Vagina (tissue), 2 donors: ENCODE data around the gene EFHD1. TPM values are rescaled to one million over a fixed set of nuclear protein-coding genes. Genes with fewer than 3 reads are reported as not detected.
"Not testable (repeated sequence)": the region's sequence is repeated elsewhere in the genome, so short reads cannot be mapped to it uniquely, and the experiment has no call there.

Experiments used
- DNase-seq, 2 donors: peaks; one replicate each; pipeline ENCODE4 v3.0.0-alpha.2; 2017; ENCODE audit errors: extremely low spot score in 2 of 2
- H3K27ac ChIP-seq: fragments of 200-600 bp; sonication (generic); one replicate; pipeline ENCODE4 v1.5.1; 2019
- H3K27me3 ChIP-seq: fragments of 200-600 bp; sonication (generic); one replicate; pipeline ENCODE4 v1.5.1; 2019
- H3K36me3 ChIP-seq, 2 donors: fragments of 200-600 bp; sonication (generic); one replicate each; pipeline ENCODE4 v1.5.1; 2017 to 2019
- H3K4me1 ChIP-seq: fragments of 200-600 bp; sonication (generic); one replicate; pipeline ENCODE4 v1.5.1; 2019
- H3K4me3 ChIP-seq, 2 donors: fragments of 200-600 bp; sonication (generic); 1 replicate in 1 of 2; 2 replicates in 1 of 2; pipeline ENCODE4 v1.5.1; 2016 to 2019
- H3K9me3 ChIP-seq: fragments of 200-600 bp; sonication (generic); one replicate; pipeline ENCODE4 v1.5.1; 2019
- CTCF ChIP-seq, 3 experiments: fragments of 450-650 bp in 2 of 3; fragments of 200-600 bp in 1 of 3; sonication (generic) in 1 of 3; IDR thresholded peaks; one replicate each; pipeline ENCODE4 v1.5.1; 2017 to 2019; ENCODE audit warnings: antibody characterized with exemption in 3 of 3, mild to moderate bottlenecking in 2 of 3, moderate library complexity in 2 of 3
- POLR2A ChIP-seq, 2 donors: fragments of 450-650 bp; IDR thresholded peaks; one replicate each; pipeline ENCODE4 v1.6.1; 2017; ENCODE audit warnings: antibody characterized with exemption in 2 of 2, mild to moderate bottlenecking in 2 of 2, moderate library complexity in 2 of 2
- POLR2AphosphoS5 ChIP-seq, 2 donors: sonication (generic); formaldehyde crosslinking; IDR thresholded peaks; one replicate each; pipeline ENCODE4 v1.9.0; 2017; ENCODE audit warnings: antibody characterized with exemption in 2 of 2, mild to moderate bottlenecking in 2 of 2, low read depth in 1 of 2; ENCODE audit not compliant: insufficient read depth in 1 of 2
- intact Hi-C: fragments of 100-400 bp; cut with DNase I; formaldehyde crosslinking; loops from one replicate; pipeline ENCODE4 v1.15.1; 2023
- total RNA-seq: library from RNA; depleted of rRNA; stranded (reverse); fragments of >200 nt; gene quantifications from one replicate; pipeline ENCODE4 v1.2.3, GENCODE V29; 2016

The EFHD1 gene
- total RNA-seq, 1 donor from 2014 or later: 22.6 TPM

- TF ChIP-seq CTCF (IDR thresholded peaks at IDR 0.05): no peak
- TF ChIP-seq POLR2AphosphoS5 (IDR thresholded peaks at IDR 0.05; ENCODE audit: insufficient read depth in 1 of 2, low read depth in 1 of 2): no peak
- TF ChIP-seq POLR2A (IDR thresholded peaks at IDR 0.05): no peak
- DNase-seq: no peak
- Histone ChIP-seq H3K27me3 (no peaks in the 10 kb centered on the region), H3K4me1 (peaks cover 10% of the 10 kb centered on the region), H3K9me3 (no peaks in the 10 kb centered on the region), H3K4me3 (peak overlapping the region; percentile 62 to 75), H3K27ac (peak overlapping the region; percentile 75), H3K36me3 (no peaks in the 10 kb centered on the region)
- intact Hi-C loops: no loop called here
Measured at GRCh38 chr2:232632229-232632903, 1.0 kb upstream of the EFHD1 start.

GRCh38 chr2:232632904-232633412 lies 446 bp upstream of the EFHD1 start:
- TF ChIP-seq POLR2A (IDR thresholded peaks at IDR 0.05): peak in 1 of 2 donors; percentile 18
- peak; percentile 60 to 90 for TF ChIP-seq POLR2AphosphoS5 (IDR thresholded peaks at IDR 0.05; ENCODE audit: insufficient read depth in 1 of 2, low read depth in 1 of 2)
- TF ChIP-seq CTCF (IDR thresholded peaks at IDR 0.05): no peak
- H3K4me1 ChIP-seq: peaks cover 10% of the 10 kb centered on the region
- no peaks in the 10 kb centered on the region for H3K36me3 ChIP-seq
- peak overlapping the region; percentile 75 for H3K27ac ChIP-seq
- no peak for DNase-seq
- H3K9me3 ChIP-seq: no peaks in the 10 kb centered on the region
- peak overlapping the region; percentile 62 to 75 for H3K4me3 ChIP-seq
- H3K27me3 ChIP-seq: no peaks in the 10 kb centered on the region
- intact Hi-C loops: no loop called here

DNA sequence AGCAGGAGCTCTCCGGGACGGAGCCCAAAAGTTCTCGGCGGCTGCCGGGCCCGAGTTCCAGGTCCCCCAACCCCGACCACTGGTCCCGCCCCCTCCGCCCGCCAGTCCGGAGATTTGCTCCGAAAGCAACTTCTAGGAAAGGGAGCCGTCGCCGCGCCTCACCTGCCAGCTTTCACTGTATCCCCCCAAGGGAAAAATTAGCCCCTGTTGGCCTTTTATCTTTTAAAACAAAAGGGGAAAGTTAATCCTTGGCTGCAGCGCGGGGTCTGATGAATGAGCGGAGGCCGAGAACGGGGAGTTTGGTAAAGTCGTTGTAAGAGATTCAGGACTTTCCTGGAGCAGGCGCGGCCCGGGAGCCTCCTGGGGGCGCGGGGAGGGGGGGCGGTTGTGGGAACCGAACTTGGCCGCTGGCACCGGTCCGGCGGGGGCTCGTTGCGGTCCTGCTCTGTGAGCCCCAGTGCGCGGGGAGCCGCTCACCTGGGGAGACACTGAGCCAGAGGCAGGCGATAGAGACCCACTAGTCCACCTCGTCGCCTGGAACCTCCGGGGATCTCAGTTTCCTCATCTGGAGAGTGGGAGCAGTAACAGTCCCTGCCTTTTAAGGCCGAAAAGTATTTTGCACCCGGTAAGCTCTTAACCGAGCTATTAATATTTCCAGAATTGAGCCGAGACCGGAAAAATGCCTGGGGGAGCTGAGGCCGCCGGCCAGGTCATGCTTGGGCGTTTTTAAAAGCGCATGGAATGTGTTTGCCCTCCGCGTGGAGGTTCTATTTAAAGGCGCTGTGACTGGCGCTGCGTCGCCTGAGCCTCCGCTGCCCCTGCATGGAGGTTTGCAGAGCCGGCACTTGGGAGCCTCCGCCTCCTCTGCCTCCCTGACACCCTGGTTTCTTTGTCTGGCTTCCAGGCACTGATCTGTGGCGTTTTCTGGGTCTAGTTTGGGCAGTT lies 1.1 kb downstream of the EFHD1 start:
- intact Hi-C loops: no loop called here
- TF ChIP-seq POLR2A (IDR thresholded peaks at IDR 0.05) (no peak), CTCF (IDR thresholded peaks at IDR 0.05) (no peak), POLR2AphosphoS5 (IDR thresholded peaks at IDR 0.05; ENCODE audit: insufficient read depth in 1 of 2, low read depth in 1 of 2) (no peak)

DNA sequence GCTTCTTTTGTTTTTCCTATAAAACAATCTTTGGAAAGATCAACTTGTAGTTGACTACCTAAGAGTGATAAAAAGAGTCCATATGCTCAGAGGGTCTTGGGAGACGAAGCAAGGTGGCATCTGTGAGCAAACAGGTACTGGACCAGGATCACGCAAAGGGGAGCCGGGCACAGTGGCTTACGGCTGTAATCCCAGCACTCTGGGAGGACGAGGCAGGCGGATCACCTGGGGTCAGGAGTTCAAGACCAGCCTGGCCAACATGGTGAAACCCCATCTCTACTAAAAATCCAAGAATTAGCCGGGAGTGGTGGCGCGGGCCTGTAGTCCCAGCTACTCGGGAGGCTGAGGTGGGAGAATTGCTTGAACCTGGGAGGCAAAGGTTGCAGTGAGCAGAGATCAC lies 2.0 kb downstream of the EFHD1 start:
- DNase-seq, intact Hi-C loops, H3K27ac ChIP-seq, H3K9me3 ChIP-seq, H3K27me3 ChIP-seq, H3K4me1 ChIP-seq, H3K36me3 ChIP-seq: not testable (repeated sequence)
- peak overlapping the region; percentile 62 to 75 for H3K4me3 ChIP-seq

More for the DNA sequence above, 1.1 kb downstream of the EFHD1 start:
- H3K4me3 ChIP-seq: peak overlapping the region; percentile 62 to 75
- H3K27ac ChIP-seq: peak overlapping the region; percentile 75
- H3K9me3 ChIP-seq: no peaks in the 10 kb centered on the region
- DNase-seq: no peak
- no peaks in the 10 kb centered on the region for H3K36me3 ChIP-seq
- H3K4me1 ChIP-seq: peaks cover 10% of the 10 kb centered on the region
- no peaks in the 10 kb centered on the region for H3K27me3 ChIP-seq

DNA sequence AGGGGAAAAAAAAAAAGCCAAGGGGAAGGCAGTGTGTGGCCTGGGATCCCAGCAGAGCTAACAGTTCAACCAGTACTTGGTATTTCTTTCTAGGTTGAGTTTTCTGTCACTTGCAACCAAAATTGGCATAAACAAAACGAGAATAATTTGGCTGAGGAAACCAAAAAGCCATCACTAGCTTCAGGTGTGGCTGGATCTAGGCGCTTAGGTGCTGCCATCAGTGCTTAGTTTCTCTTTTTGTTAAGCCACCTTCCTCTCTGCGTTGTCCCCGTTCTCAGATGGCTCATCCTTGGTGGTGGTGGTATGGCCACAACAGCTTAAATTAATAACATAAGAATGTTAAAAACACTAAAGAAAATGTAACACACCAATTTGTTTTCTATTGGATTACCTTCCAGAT lies 2.4 kb downstream of the EFHD1 start:
- no peaks in the 10 kb centered on the region for H3K36me3 ChIP-seq
- no peak for DNase-seq
- peaks cover 10% of the 10 kb centered on the region for H3K4me1 ChIP-seq
- H3K9me3 ChIP-seq: no peaks in the 10 kb centered on the region
- no peak overlapping the region for H3K4me3 ChIP-seq
- TF ChIP-seq POLR2AphosphoS5 (IDR thresholded peaks at IDR 0.05; ENCODE audit: insufficient read depth in 1 of 2, low read depth in 1 of 2) (no peak), POLR2A (IDR thresholded peaks at IDR 0.05) (no peak), CTCF (IDR thresholded peaks at IDR 0.05) (no peak)
- no peaks in the 10 kb centered on the region for H3K27me3 ChIP-seq
- intact Hi-C loops: no loop called here
- no peak overlapping the region for H3K27ac ChIP-seq
